Heart left ventricle (tissue), 16 donors: ENCODE results near the gene WDR82. TPM values are rescaled to one million over a fixed set of nuclear protein-coding genes. Genes with fewer than 3 reads are reported as not detected.

Experiments
- ATAC-seq, 4 donors: fragments of 200-7000 bp; cut with Tn5 transposase; one replicate each; pipeline ENCODE4 v1.9.1; 2020 to 2022; ENCODE audit warnings: moderate library complexity in 4 of 4, mild to moderate bottlenecking in 3 of 4, moderate number of reproducible peaks in 1 of 4
- DNase-seq, 5 donors: peaks; one replicate each; pipeline ENCODE4 v3.0.0-alpha.2; 2020
- H3K27ac ChIP-seq, 12 donors: fragments of 200-600 bp; sonication (generic) in 4 of 12; one replicate each; pipeline versions ENCODE4 v1.5.0 to v1.8.0; 2016 to 2022; ENCODE audit warnings: mild to moderate bottlenecking in 2 of 12
- H3K27me3 ChIP-seq, 9 donors: fragments of 200-600 bp; sonication (generic) in 2 of 9; one replicate each; pipeline versions ENCODE4 v1.5.1 to v1.8.0; 2016 to 2022; ENCODE audit warnings: mild to moderate bottlenecking in 3 of 9
- H3K36me3 ChIP-seq, 9 donors: fragments of 200-600 bp; sonication (generic) in 2 of 9; one replicate each; pipeline versions ENCODE4 v1.5.0 to v1.8.0; 2018 to 2022; ENCODE audit warnings: mild to moderate bottlenecking in 2 of 9
- H3K4me1 ChIP-seq, 12 donors: fragments of 200-600 bp; sonication (generic) in 4 of 12; one replicate each; pipeline versions ENCODE4 v1.5.0 to v1.8.0; 2016 to 2022; ENCODE audit warnings: mild to moderate bottlenecking in 3 of 12
- H3K4me3 ChIP-seq, 12 donors: fragments of 200-600 bp; sonication (generic) in 4 of 12; one replicate each; pipeline versions ENCODE4 v1.5.0 to v1.8.0; 2017 to 2022; ENCODE audit warnings: mild to moderate bottlenecking in 9 of 12, moderate library complexity in 4 of 12
- H3K9me3 ChIP-seq, 12 donors: fragments of 200-600 bp; sonication (generic) in 4 of 12; one replicate each; pipeline versions ENCODE4 v1.5.0 to v1.8.0; 2016 to 2022; ENCODE audit warnings: mild to moderate bottlenecking in 1 of 12
- CTCF ChIP-seq, 12 donors: fragments of 200-600 bp; sonication (generic) in 4 of 12; IDR thresholded peaks; one replicate each; pipeline versions ENCODE4 v1.5.0 to v1.8.0; 2018 to 2022; ENCODE audit warnings: antibody characterized with exemption in 12 of 12, mild to moderate bottlenecking in 5 of 12
- POLR2A ChIP-seq, 2 donors: fragments of 450-650 bp; IDR thresholded peaks; one replicate each; pipeline ENCODE4 v1.6.1; 2017; ENCODE audit warnings: antibody characterized with exemption in 2 of 2, mild to moderate bottlenecking in 2 of 2, moderate library complexity in 2 of 2
- WGBS, 4 donors: extraction: QIAGEN DNeasy Blood & Tissue Kit in 2 of 4; methylation state at CpG; one replicate each; pipeline versions ENCODE4 v1.1.5 to v1.1.7; 2013 to 2018; 5-methylcytosine and 5-hydroxymethylcytosine counted together
- intact Hi-C, 10 donors: fragments of 100-400 bp; cut with DNase I; formaldehyde crosslinking; loops; one replicate each; pipeline versions ENCODE4 v1.11.1 to v1.14.2; 2022
- polyA plus RNA-seq, 2 donors: library from polyadenylated mRNA; stranded (reverse); fragments of 200-250 nt; gene quantifications; one replicate each; pipeline ENCODE4 v1.2.3, GENCODE V29; 2013
- total RNA-seq, 9 donors: library from RNA; depleted of rRNA in 2 of 9; stranded (reverse); fragments of >200 nt in 2 of 9; fragmentation: NEBNext Ultra II Directional in 3 of 9; extraction: Animal tissue kit (Norgen Biotek cat#: 25700) in 3 of 9; gene quantifications; one replicate each; pipeline versions ENCODE4 v1.1.0 to v1.2.4, GENCODE V29; 2016 to 2023
- donor health status: ischemic (EF 13 %, LVEDD 7.1; RV severe dilation, severe dysfunction).
- donor health status: healthy with polysubstance abuse.
- donor health status: DM: no; HTN: yes; CAD: no.
- donor health status: DM: no; HTN: no; CAD: no.
- donor health status: ischemic (EF 25% LVEDD 6.9; RV normal size, moderate dysfunction).
- donor health status: ischemic (EF 25% LVEDD 5.7; RV mildly dilated, moderate dysfunction).
- donor health status: healthy.
- donor health status: DM: yes; HTN: yes; CAD: no.
- donor health status: ischemic (EF 35%, LVEDD 5.7; RV mildly dilated, moderate dysfunction).
- donor health status: nonischemic (EF 11% LVEDD 7.7; RV severe dilation, severe dysfunction).
- donor health status: DM: yes; HTN: yes; CAD: no.
- donor health status: PGD.
- donor health status: ischemic (EF 29% LVEDD 5.4; RV normal size, mild dysfunction).
- donor health status: nonischemic (EF 23%, LVEDD 6.1; RV moderate dilation, normal function).

Gene WDR82
- total and polyA plus RNA-seq, 11 donors = 24.7 to 73.6 (median 61.2) TPM

- no peaks in the 10 kb centered on the region for H3K9me3 ChIP-seq
- H3K36me3 ChIP-seq = peaks cover 0 to 74% (median 60%) of the 10 kb centered on the region in 9 donors
- H3K27ac ChIP-seq = no peak overlapping the region
- H3K4me3 ChIP-seq = no peak overlapping the region
- WGBS, 4 donors = 71 to 97% (median 93%) methylated on average over 1 of the region's 1 CpG; no CpG with 5 or more reads in 1 of the 4 donors
- no peak for TF ChIP-seq CTCF (IDR thresholded peaks at IDR 0.05)
- TF ChIP-seq POLR2A (IDR thresholded peaks at IDR 0.05) = no peak
- ATAC-seq (no peak), DNase-seq (no peak)
- intact Hi-C loops = no loop called here
- no peaks in the 10 kb centered on the region for H3K27me3 ChIP-seq
- peaks cover 0 to 74% (median 7%) of the 10 kb centered on the region in 12 donors for H3K4me1 ChIP-seq
These were observed 28.3 kb downstream of the WDR82 start for GRCh38 chr3:52250122-52250521.

- Histone ChIP-seq H3K36me3 (peaks cover 0 to 70% (median 55%) of the 10 kb centered on the region in 9 donors), H3K4me3 (no peak overlapping the region), H3K27me3 (no peaks in the 10 kb centered on the region), H3K27ac (no peak overlapping the region), H3K4me1 (peaks cover 0 to 78% (median 9%) of the 10 kb centered on the region in 12 donors), H3K9me3 (no peaks in the 10 kb centered on the region)
- no peak for DNase-seq
- TF ChIP-seq POLR2A (IDR thresholded peaks at IDR 0.05) = no peak
- TF ChIP-seq CTCF (IDR thresholded peaks at IDR 0.05) = no peak
- intact Hi-C loops = no loop called here
- WGBS, 4 donors = 78 to 86% (median 81%) methylated on average over 1 to 6 of the region's 6 CpGs
- ATAC-seq = no peak
These were observed 28.8 kb downstream of the WDR82 start for GRCh38 chr3:52249683-52250082.

GRCh38 chr3:52248816-52249547 is 29.5 kb downstream of the WDR82 start:
- Histone ChIP-seq H3K4me3 (no peak overlapping the region), H3K27me3 (no peaks in the 10 kb centered on the region), H3K27ac (peak overlapping the region in 1 of 12 donors; percentile 27), H3K36me3 (peaks cover 0 to 63% (median 48%) of the 10 kb centered on the region in 9 donors), H3K4me1 (peaks cover 0 to 78% (median 9%) of the 10 kb centered on the region in 12 donors), H3K9me3 (no peaks in the 10 kb centered on the region)
- peak in 3 of 5 donors; percentile 30 to 80 (median 72) for DNase-seq
- intact Hi-C loops = no loop called here
- WGBS, 4 donors = 60 to 69% (median 66%) methylated on average over 9 to 10 of the region's 10 CpGs
- peak in 1 of 4 donors; percentile 2 for ATAC-seq
- no peak for TF ChIP-seq POLR2A (IDR thresholded peaks at IDR 0.05)
- no peak for TF ChIP-seq CTCF (IDR thresholded peaks at IDR 0.05)

- peaks cover 0 to 55% (median 40%) of the 10 kb centered on the region in 9 donors for H3K36me3 ChIP-seq
- ATAC-seq (no peak), DNase-seq (no peak)
- peak overlapping the region in 1 of 12 donors; percentile 1 for H3K27ac ChIP-seq
- peaks cover 0 to 78% (median 9%) of the 10 kb centered on the region in 12 donors for H3K4me1 ChIP-seq
- intact Hi-C loops = no loop called here
- H3K27me3 ChIP-seq = no peaks in the 10 kb centered on the region
- no peak for TF ChIP-seq CTCF (IDR thresholded peaks at IDR 0.05)
- no peak for TF ChIP-seq POLR2A (IDR thresholded peaks at IDR 0.05)
- H3K9me3 ChIP-seq = no peaks in the 10 kb centered on the region
- H3K4me3 ChIP-seq = no peak overlapping the region
- 86 to 96% (median 89%) methylated on average over 9 to 10 of the region's 10 CpGs for WGBS, 4 donors
These were observed 30.3 kb downstream of the WDR82 start for GRCh38 chr3:52248165-52248541.
